Tibial nerve (tissue), 4 donors: ENCODE measurements around the gene SCAF1.

Experiments used
- EP300 ChIP-seq, 2 donors: sonication (generic); formaldehyde crosslinking; IDR thresholded peaks; one replicate each; pipeline ENCODE4 v1.6.1; 2017; ENCODE audit warnings: antibody characterized with exemption in 2 of 2, mild to moderate bottlenecking in 1 of 2
- POLR2A ChIP-seq, 2 donors: fragments of 450-650 bp; IDR thresholded peaks; one replicate each; pipeline ENCODE4 v1.6.1; 2017; ENCODE audit warnings: antibody characterized with exemption in 2 of 2, mild to moderate bottlenecking in 2 of 2, moderate library complexity in 2 of 2
- TF ChIP-seq, protein P1 (sequence below), 5 experiments: fragments of 200-600 bp in 3 of 5; fragments of 450-650 bp in 2 of 5; sonication (generic) in 3 of 5; IDR thresholded peaks; one replicate each; pipeline ENCODE4 v1.5.1; 2016 to 2019; ENCODE audit warnings: antibody characterized with exemption in 5 of 5, mild to moderate bottlenecking in 3 of 5, moderate library complexity in 2 of 5

DNA sequence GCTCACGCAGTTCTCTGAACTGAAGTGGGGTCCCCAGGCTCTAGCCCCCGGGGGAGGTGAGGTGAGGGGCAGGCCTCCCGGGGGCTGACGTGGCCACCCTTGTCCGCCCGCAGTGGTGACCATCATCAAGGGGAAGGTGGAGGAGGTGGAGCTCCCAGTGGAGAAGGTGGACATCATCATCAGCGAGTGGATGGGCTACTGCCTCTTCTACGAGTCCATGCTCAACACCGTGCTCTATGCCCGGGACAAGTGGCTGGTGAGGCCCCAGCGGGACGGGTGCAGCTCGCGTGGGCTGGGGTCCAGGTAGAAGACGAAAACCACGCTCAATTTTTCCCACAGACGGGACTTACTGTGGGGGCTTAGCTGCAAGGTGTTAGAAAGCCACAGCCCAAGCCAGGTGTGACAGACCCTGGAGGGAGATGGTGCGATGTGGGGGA lies 41.8 kb downstream of the SCAF1 start:
- TF ChIP-seq, protein P1, sequence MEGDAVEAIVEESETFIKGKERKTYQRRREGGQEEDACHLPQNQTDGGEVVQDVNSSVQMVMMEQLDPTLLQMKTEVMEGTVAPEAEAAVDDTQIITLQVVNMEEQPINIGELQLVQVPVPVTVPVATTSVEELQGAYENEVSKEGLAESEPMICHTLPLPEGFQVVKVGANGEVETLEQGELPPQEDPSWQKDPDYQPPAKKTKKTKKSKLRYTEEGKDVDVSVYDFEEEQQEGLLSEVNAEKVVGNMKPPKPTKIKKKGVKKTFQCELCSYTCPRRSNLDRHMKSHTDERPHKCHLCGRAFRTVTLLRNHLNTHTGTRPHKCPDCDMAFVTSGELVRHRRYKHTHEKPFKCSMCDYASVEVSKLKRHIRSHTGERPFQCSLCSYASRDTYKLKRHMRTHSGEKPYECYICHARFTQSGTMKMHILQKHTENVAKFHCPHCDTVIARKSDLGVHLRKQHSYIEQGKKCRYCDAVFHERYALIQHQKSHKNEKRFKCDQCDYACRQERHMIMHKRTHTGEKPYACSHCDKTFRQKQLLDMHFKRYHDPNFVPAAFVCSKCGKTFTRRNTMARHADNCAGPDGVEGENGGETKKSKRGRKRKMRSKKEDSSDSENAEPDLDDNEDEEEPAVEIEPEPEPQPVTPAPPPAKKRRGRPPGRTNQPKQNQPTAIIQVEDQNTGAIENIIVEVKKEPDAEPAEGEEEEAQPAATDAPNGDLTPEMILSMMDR (IDR thresholded peaks at IDR 0.05): no peak
- TF ChIP-seq POLR2A (IDR thresholded peaks at IDR 0.05) (no peak), EP300 (IDR thresholded peaks at IDR 0.05) (no peak)
